H1 (cell line): Measurements from ENCODE around the gene RAPGEF5. TPM values are rescaled to one million over a fixed set of nuclear protein-coding genes. Genes with fewer than 3 reads are reported as not detected.

Source experiments
- CTCF ChIA-PET: fragments of 300-600 bp; sonication (Branson Sonifier 250); formaldehyde crosslinking; loops from one replicate; lab custom pipeline; 2021; ENCODE audit not compliant: partially characterized antibody; lab: Charles Lee
- POLR2A ChIA-PET: fragments of 300-600 bp; sonication (Branson Sonifier 250); formaldehyde crosslinking; loops from one replicate; lab custom pipeline; 2021; ENCODE audit warnings: inconsistent platforms; ENCODE audit not compliant: partially characterized antibody; lab: Charles Lee
- DNase-seq, 2 experiments: peaks; one replicate each; pipeline versions ENCODE4 v3.0.0 to v3.0.0-alpha.2; 2010 to 2022; ENCODE audit warnings: low spot score in 2 of 2, low read depth in 1 of 2, mixed read lengths in 1 of 2
- FAIRE-seq: peaks from 2 replicates; lab custom pipeline; 2011; peaks lifted over from hg19 to GRCh38; lab: Jason Lieb, UNC
- H2AFZ ChIP-seq: 2 replicates; pipeline ENCODE4 v1.8.1; 2012; ENCODE audit warnings: low read length, inconsistent platforms
- H2AK5ac ChIP-seq: 2 replicates; pipeline ENCODE4 v1.6.1; 2013; ENCODE audit warnings: low read depth, low read length
- H2BK120ac ChIP-seq: replicated peaks from 2 replicates; pipeline ENCODE3; 2013; ENCODE audit warnings: low read depth, low read length, inconsistent platforms
- H2BK12ac ChIP-seq: 2 replicates; pipeline ENCODE4 v1.6.1; 2013; ENCODE audit warnings: low read depth, low read length
- H2BK15ac ChIP-seq: 2 replicates; pipeline ENCODE4 v1.6.1; 2013; ENCODE audit warnings: low read length
- H2BK20ac ChIP-seq: 2 replicates; pipeline ENCODE4 v1.6.1; 2013; ENCODE audit warnings: low read length
- H2BK5ac ChIP-seq: 2 replicates; pipeline ENCODE4 v1.6.1; 2013; ENCODE audit warnings: low read depth, low read length
- H3K14ac ChIP-seq: 2 replicates; pipeline ENCODE4 v1.6.1; 2013; ENCODE audit warnings: inconsistent platforms; ENCODE audit not compliant: insufficient read length
- H3K18ac ChIP-seq: 2 replicates; pipeline ENCODE4 v1.6.1; 2013; ENCODE audit warnings: low read length; ENCODE audit errors: extremely low read depth
- H3K23ac ChIP-seq: 2 replicates; pipeline ENCODE4 v1.6.1; 2013; ENCODE audit warnings: inconsistent platforms; ENCODE audit not compliant: insufficient read length
- H3K23me2 ChIP-seq: 2 replicates; pipeline ENCODE4 v1.6.1; 2013; ENCODE audit warnings: low read depth, low read length
- H3K27ac ChIP-seq: 2 replicates; pipeline ENCODE4 v1.6.1; 2011; ENCODE audit warnings: low read depth, low read length, inconsistent platforms
- H3K27me3 ChIP-seq, 4 experiments: replicated peaks in 1 of 4; 1 replicate in 1 of 4; 2 replicates in 3 of 4; pipeline versions ENCODE4 v1.6.1 to v1.8.1; 2011 to 2013; ENCODE audit warnings: low read length in 3 of 4, mild to moderate bottlenecking in 3 of 4, inconsistent platforms in 2 of 4, mixed read lengths in 2 of 4, moderate library complexity in 1 of 4; ENCODE audit not compliant: control insufficient read depth in 3 of 4, insufficient read depth in 3 of 4; ENCODE audit errors: extremely low read depth in 1 of 4
- H3K36me3 ChIP-seq, 4 experiments: 2 replicates each; pipeline versions ENCODE4 v1.6.1 to v1.8.1; 2011 to 2013; ENCODE audit warnings: mild to moderate bottlenecking in 4 of 4, low read length in 3 of 4, moderate library complexity in 2 of 4, control low read depth in 1 of 4, inconsistent platforms in 1 of 4; ENCODE audit not compliant: insufficient read depth in 4 of 4, control insufficient read depth in 2 of 4
- H3K4ac ChIP-seq: replicated peaks from 2 replicates; pipeline ENCODE3; 2013; ENCODE audit warnings: low read length, low read depth, mixed read lengths, inconsistent platforms; ENCODE audit not compliant: insufficient read length
- H3K4me1 ChIP-seq, 4 experiments: replicated peaks in 1 of 4; 1 replicate in 1 of 4; 2 replicates in 3 of 4; pipeline versions ENCODE4 v1.6.1 to v1.8.1; 2011 to 2013; ENCODE audit warnings: low read length in 3 of 4, inconsistent platforms in 2 of 4, mixed read lengths in 1 of 4; ENCODE audit not compliant: insufficient read depth in 4 of 4, control insufficient read depth in 3 of 4
- H3K4me2 ChIP-seq, 2 experiments: 2 replicates each; pipeline versions ENCODE4 v1.6.1 to v1.8.1; 2011 to 2013; ENCODE audit warnings: low read depth in 2 of 2, low read length in 2 of 2, control low read depth in 1 of 2, inconsistent platforms in 1 of 2, mild to moderate bottlenecking in 1 of 2; ENCODE audit not compliant: insufficient read depth in 1 of 2
- H3K4me3 ChIP-seq, 4 experiments: fragments of 200-600, 300-600 bp in 1 of 4; sonication (generic), shearing (Covaris generic), sonication (Bioruptor Twin) in 1 of 4; 2 replicates each; pipeline versions ENCODE4 v1.5.1 to v1.8.1; 2011 to 2016; ENCODE audit warnings: low read length in 4 of 4, low read depth in 3 of 4, control low read depth in 2 of 4, inconsistent platforms in 2 of 4, mild to moderate bottlenecking in 2 of 4, mixed read lengths in 1 of 4, moderate library complexity in 1 of 4; ENCODE audit not compliant: insufficient read depth in 2 of 4; ENCODE audit errors: extremely low read depth in 1 of 4
- H3K56ac ChIP-seq: replicated peaks from 2 replicates; pipeline ENCODE3; 2013; ENCODE audit warnings: low read depth, mild to moderate bottlenecking, mixed read lengths, low read length, inconsistent platforms; ENCODE audit not compliant: insufficient read length
- H3K79me1 ChIP-seq: 2 replicates; pipeline ENCODE4 v1.6.1; 2013; ENCODE audit warnings: low read depth, low read length, control low read depth
- H3K79me2 ChIP-seq, 2 experiments: 2 replicates each; pipeline versions ENCODE4 v1.6.1 to v1.8.1; 2012 to 2013; ENCODE audit warnings: low read length in 2 of 2, mild to moderate bottlenecking in 2 of 2, inconsistent platforms in 1 of 2; ENCODE audit not compliant: insufficient read depth in 2 of 2, control insufficient read depth in 1 of 2
- H3K9ac ChIP-seq, 4 experiments: replicated peaks in 1 of 4; 1 replicate in 1 of 4; 2 replicates in 3 of 4; pipeline versions ENCODE4 v1.6.1 to v1.8.1; 2011 to 2013; ENCODE audit warnings: low read depth in 3 of 4, low read length in 3 of 4, control low read depth in 2 of 4, mild to moderate bottlenecking in 2 of 4, moderate library complexity in 2 of 4, inconsistent platforms in 1 of 4; ENCODE audit errors: extremely low read depth in 1 of 4
- H3K9me3 ChIP-seq, 2 experiments: 2 replicates each; pipeline versions ENCODE4 v1.6.1 to v1.8.1; 2012 to 2013; ENCODE audit warnings: mild to moderate bottlenecking in 2 of 2, moderate library complexity in 2 of 2, control low read depth in 1 of 2, inconsistent platforms in 1 of 2, low read depth in 1 of 2, low read length in 1 of 2, mixed read lengths in 1 of 2; ENCODE audit not compliant: insufficient read depth in 2 of 2
- H4K20me1 ChIP-seq, 2 experiments: replicated peaks in 1 of 2; 2 replicates each; pipeline versions ENCODE3 to v1.8.1; 2011 to 2013; ENCODE audit warnings: inconsistent platforms in 2 of 2, low read length in 2 of 2, mild to moderate bottlenecking in 1 of 2; ENCODE audit not compliant: insufficient read depth in 2 of 2, control insufficient read depth in 1 of 2
- H4K5ac ChIP-seq: 2 replicates; pipeline ENCODE4 v1.6.1; 2013; ENCODE audit warnings: low read length, low read depth, mixed read lengths, inconsistent platforms; ENCODE audit not compliant: insufficient read length
- H4K8ac ChIP-seq: 2 replicates; pipeline ENCODE4 v1.8.0; 2013; ENCODE audit warnings: mild to moderate bottlenecking, moderate library complexity, low read length, inconsistent platforms; ENCODE audit not compliant: insufficient read depth; ENCODE audit errors: extremely low read depth
- H4K91ac ChIP-seq: replicated peaks from 2 replicates; pipeline ENCODE3; 2013; ENCODE audit warnings: low read length, mixed read lengths, inconsistent platforms; ENCODE audit not compliant: insufficient read length
- ATF3 ChIP-seq: IDR thresholded peaks from 2 replicates; pipeline ENCODE4 v1.6.1; 2011; ENCODE audit warnings: low read depth, mild to moderate bottlenecking, low read length; ENCODE audit not compliant: insufficient read depth
- E2F6 ChIP-seq: IDR thresholded peaks from 2 replicates; pipeline ENCODE4 v1.6.1; 2012; ENCODE audit warnings: inconsistent platforms
- EZH2 ChIP-seq: fragments of 200-600 bp; sonication (generic); IDR thresholded peaks from 2 replicates; pipeline ENCODE4 v1.7.1; 2012; ENCODE audit warnings: low read depth, mild to moderate bottlenecking, moderate library complexity, low read length, inconsistent platforms; ENCODE audit not compliant: severe bottlenecking
- RAD21 ChIP-seq, 2 experiments: IDR thresholded peaks in 1 of 2; conservative IDR thresholded peaks in 1 of 2; 2 replicates each; pipeline ENCODE4 v1.6.1; 2011; ENCODE audit warnings: low read depth in 2 of 2, low read length in 2 of 2, improper control_type of control experiment in 1 of 2, inconsistent platforms in 1 of 2, mild to moderate bottlenecking in 1 of 2, moderate library complexity in 1 of 2
- RBBP5 ChIP-seq: IDR thresholded peaks from 2 replicates; pipeline ENCODE4 v1.7.1; 2012; ENCODE audit warnings: low read depth, mild to moderate bottlenecking, inconsistent platforms, low read length, moderate library complexity, borderline replicate concordance
- SP1 ChIP-seq: IDR thresholded peaks from 2 replicates; pipeline ENCODE4 v1.6.1; 2011; ENCODE audit warnings: low read depth, low read length
- WGBS, 2 experiments: shearing (Covaris generic) in 1 of 2; methylation state at CpG; one replicate each; pipeline versions ENCODE4 v1.1.6 to v1.1.7; 2013 to 2015; ENCODE audit warnings: low lambda C conversion rate in 2 of 2, mixed read lengths in 2 of 2, inconsistent platforms in 1 of 2, low coverage in 1 of 2, missing lambda C conversion rate in 1 of 2; ENCODE audit not compliant: insufficient replicate concordance in 2 of 2, insufficient coverage in 1 of 2, insufficient read length in 1 of 2; ENCODE audit errors: extremely low coverage in 1 of 2, missing lambda C conversion rate in 1 of 2; 5-methylcytosine and 5-hydroxymethylcytosine counted together
- polyA plus RNA-seq, 7 experiments: library from polyadenylated mRNA; depleted of rRNA in 3 of 7; stranded (reverse) in 5 of 7; unstranded in 2 of 7; fragments of >200 nt in 5 of 7; fragments of 200-250 nt in 2 of 7; gene quantifications; 1 replicate in 5 of 7; 2 replicates in 1 of 7; 4 replicates in 1 of 7; pipeline versions ENCODE4 v1.2.1 to v1.2.3, GENCODE V29; 2011 to 2013; ENCODE audit warnings: missing spikeins in 2 of 7, mixed read lengths in 2 of 7
- total RNA-seq: library from RNA; stranded (reverse); fragmentation: NEBNext Ultra II Directional; extraction: Animal tissue kit (Norgen Biotek cat#: 25700); gene quantifications from 2 replicates; pipeline ENCODE4 v1.2.1, GENCODE V29; 2021

RAPGEF5 gene
- total and polyA plus RNA-seq, 2 of the 8 experiments (the other 6 are each of a cell fraction or from before 2014, with no cell fraction given) = 4.4 to 22.9 TPM

DNA sequence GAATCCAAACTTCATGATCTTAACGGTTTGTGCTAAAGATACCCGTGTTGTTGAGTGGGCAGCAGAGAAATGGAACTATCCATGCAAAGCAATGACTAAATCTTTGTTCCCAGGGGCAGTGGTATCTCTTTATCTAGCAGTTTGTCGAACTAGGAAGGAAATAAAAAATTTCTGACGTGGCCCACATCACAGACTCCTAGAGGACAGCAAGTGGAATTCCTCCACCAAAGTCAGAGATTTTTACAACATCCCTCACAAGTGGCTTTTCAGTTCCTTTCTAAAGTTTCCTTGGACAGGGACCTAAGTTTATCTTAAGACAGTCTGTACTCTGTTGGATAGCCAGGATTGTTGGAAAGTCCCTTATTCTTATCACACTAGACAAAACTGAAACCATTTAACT, 136.0 kb downstream of the RAPGEF5 start:
- CTCF ChIA-PET = no interaction called here
- Histone ChIP-seq H3K4me2 (no peak overlapping the region), H3K27me3 (no peaks in the 10 kb centered on the region), H2BK120ac (no peak overlapping the region), H3K23me2 (no peaks in the 10 kb centered on the region), H3K4me1 (peaks cover 0 to 2% (median 0%) of the 10 kb centered on the region in 4 experiments; a peak in 1 of 7 replicates), H3K14ac (no peak overlapping the region), H3K27ac (no peak overlapping the region), H4K5ac (no peak overlapping the region), H3K4ac (no peak overlapping the region), H2BK15ac (no peak overlapping the region), H3K9me3 (no peaks in the 10 kb centered on the region), H3K56ac (no peak overlapping the region), H2AFZ (no peak overlapping the region), H3K18ac (no peak overlapping the region), H4K20me1 (no peaks in the 10 kb centered on the region), H3K4me3 (no peak overlapping the region), H2BK12ac (no peak overlapping the region), H4K91ac (no peak overlapping the region), H3K79me1 (no peaks in the 10 kb centered on the region), H2BK20ac (no peak overlapping the region), H3K9ac (no peak overlapping the region), H4K8ac (no peak overlapping the region), H2BK5ac (no peak overlapping the region), H3K23ac (no peak overlapping the region), H3K79me2 (no peaks in the 10 kb centered on the region), H3K36me3 (peaks cover 0 to 14% (median 0%) of the 10 kb centered on the region in 4 experiments; a peak in 3 of 8 replicates), H2AK5ac (no peak overlapping the region)
- DNase-seq = no peak
- FAIRE-seq = no peak
- 86% methylated on average over 4 of the region's 4 CpGs; no CpG with 5 or more reads in 1 of the 2 experiments for WGBS, 2 experiments
- POLR2A ChIA-PET = no interaction called here
- TF ChIP-seq EZH2 = no peak
- TF ChIP-seq SP1 = no peak
- no peak for TF ChIP-seq RBBP5
- TF ChIP-seq RAD21 (IDR thresholded peaks at IDR 0.05 in 1 of 2, conservative IDR thresholded peaks at IDR 0.05 in 1 of 2; ENCODE audit: low read depth in 2 of 2, low read length in 2 of 2) = no peak
- TF ChIP-seq ATF3 = no peak
- no peak for TF ChIP-seq E2F6
